HEK293 (cell line): ENCODE measurements around the gene SMIM1.
"Not testable (repeated sequence)": the region's sequence is repeated elsewhere in the genome, so short reads cannot be mapped to it uniquely, and the experiment has no call there.

Experiments used
- CTCF ChIA-PET: fragments of 350-600 bp; formaldehyde crosslinking; extraction: SDS; loops from one replicate; lab custom pipeline; 2021; ENCODE audit warnings: antibody characterized with exemption; lab: Yijun Ruan, JAX
- POLR2A ChIA-PET: fragments of 300-600 bp; formaldehyde crosslinking; extraction: SDS; loops from one replicate; lab custom pipeline; 2020; ENCODE audit warnings: antibody characterized with exemption, inconsistent platforms; lab: Yijun Ruan, JAX
- H3K27ac ChIP-seq: fragments of 200-500 bp; sonication (Bioruptor generic); 2 replicates; pipeline ENCODE4 v1.5.1; 2014; ENCODE audit warnings: low read depth, low read length, control low read depth, inconsistent platforms; ENCODE audit errors: extremely low read depth
- H3K36me3 ChIP-seq, 2 experiments: fragments of 200-500 bp in 1 of 2; sonication (Bioruptor generic) in 1 of 2; 1 replicate in 1 of 2; 2 replicates in 1 of 2; pipeline ENCODE4 v1.5.1; 2014 to 2017; ENCODE audit warnings: inconsistent platforms in 2 of 2, low read length in 2 of 2; ENCODE audit not compliant: control insufficient read depth in 2 of 2, insufficient read depth in 1 of 2
- H3K4me1 ChIP-seq: fragments of 200-500 bp; sonication (Bioruptor generic); 2 replicates; pipeline ENCODE4 v1.5.1; 2014; ENCODE audit warnings: mild to moderate bottlenecking, low read length, inconsistent platforms; ENCODE audit not compliant: control insufficient read depth, insufficient read depth
- H3K4me3 ChIP-seq: 2 replicates; pipeline ENCODE4 v1.5.1; 2011; ENCODE audit warnings: low read depth, mild to moderate bottlenecking, control low read depth, low read length, moderate library complexity
- H3K9me3 ChIP-seq: fragments of 200-500 bp; sonication (Bioruptor generic); 2 replicates; pipeline ENCODE4 v1.5.1; 2014; ENCODE audit warnings: low read depth, low read length, inconsistent platforms; ENCODE audit not compliant: control insufficient read depth, insufficient read depth
- SCRT2 ChIP-seq: fragments of 450-650 bp; formaldehyde crosslinking; IDR thresholded peaks from 2 replicates; pipeline ENCODE4 v1.5.1; 2016; ENCODE audit warnings: missing biosample characterization, missing genetic modification characterization
- YY2 ChIP-seq: fragments of 450-650 bp; formaldehyde crosslinking; IDR thresholded peaks from 2 replicates; pipeline ENCODE4 v1.5.1; 2016; ENCODE audit warnings: missing biosample characterization, missing genetic modification characterization
- ZFP37 ChIP-seq: fragments of 450-650 bp; formaldehyde crosslinking; IDR thresholded peaks from 2 replicates; pipeline ENCODE4 v1.5.1; 2016; ENCODE audit warnings: missing biosample characterization, missing genetic modification characterization
- ZNF112 ChIP-seq: fragments of 450-650 bp; formaldehyde crosslinking; IDR thresholded peaks from 2 replicates; pipeline ENCODE4 v1.5.0; 2017; ENCODE audit warnings: missing biosample characterization, missing genetic modification characterization
- ZNF157 ChIP-seq: fragments of 450-650 bp; formaldehyde crosslinking; IDR thresholded peaks from 2 replicates; pipeline ENCODE4 v1.5.1; 2016; ENCODE audit warnings: missing biosample characterization, missing genetic modification characterization
- ZNF292 ChIP-seq: fragments of 450-650 bp; formaldehyde crosslinking; IDR thresholded peaks from 2 replicates; pipeline ENCODE4 v1.5.1; 2016; ENCODE audit warnings: low read depth, missing biosample characterization, missing genetic modification characterization, borderline replicate concordance
- ZNF354C ChIP-seq: fragments of 450-650 bp; formaldehyde crosslinking; IDR thresholded peaks from 2 replicates; pipeline ENCODE4 v1.5.1; 2016; ENCODE audit warnings: missing biosample characterization, missing genetic modification characterization, low read depth, borderline replicate concordance
- ZNF544 ChIP-seq: fragments of 450-650 bp; formaldehyde crosslinking; IDR thresholded peaks from 2 replicates; pipeline ENCODE4 v1.5.0; 2017; ENCODE audit warnings: missing biosample characterization, missing genetic modification characterization
- ZNF677 ChIP-seq: fragments of 450-650 bp; IDR thresholded peaks from 2 replicates; pipeline ENCODE4 v1.5.0; 2018; ENCODE audit warnings: missing biosample characterization, mild to moderate bottlenecking, missing genetic modification characterization, moderate library complexity
- TF ChIP-seq, protein P1 (sequence below): fragments of 450-650 bp; formaldehyde crosslinking; IDR thresholded peaks from 2 replicates; pipeline ENCODE4 v1.5.1; 2016; ENCODE audit warnings: missing biosample characterization, missing genetic modification characterization
- TF ChIP-seq, protein P2 (sequence below): fragments of 450-650 bp; formaldehyde crosslinking; IDR thresholded peaks from 2 replicates; pipeline ENCODE4 v1.5.1; 2017; ENCODE audit warnings: missing biosample characterization, missing genetic modification characterization
- TF ChIP-seq, protein P3 (sequence below): fragments of 450-650 bp; formaldehyde crosslinking; conservative IDR thresholded peaks from 2 replicates; pipeline ENCODE4 v1.5.1; 2016; ENCODE audit warnings: low read depth, missing biosample characterization, missing genetic modification characterization

SMIM1 gene

DNA sequence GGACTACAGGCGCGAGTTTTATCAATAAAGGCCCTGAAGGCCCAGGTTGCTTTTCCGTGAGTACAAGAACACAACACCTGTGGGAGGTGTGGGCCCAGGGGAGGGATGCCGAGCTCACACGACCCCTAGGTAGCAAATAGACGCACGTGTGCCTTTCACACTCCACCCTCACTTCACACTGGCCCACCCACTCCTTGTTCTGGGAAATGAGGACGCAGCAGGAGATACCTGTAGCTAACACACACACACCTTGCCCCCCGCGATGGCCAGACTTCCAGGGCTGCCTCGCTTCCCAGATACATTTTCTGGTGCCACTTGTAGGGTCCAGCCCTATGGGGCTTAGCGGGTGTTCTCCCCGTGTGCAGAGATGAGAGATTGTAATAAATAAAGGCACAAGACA lies 24.6 kb upstream of the SMIM1 start:
- Histone ChIP-seq H3K4me3 (no peak overlapping the region), H3K9me3 (no peaks in the 10 kb centered on the region), H3K27ac (no peak overlapping the region), H3K36me3 (peaks cover 7 to 30% of the 10 kb centered on the region in 2 experiments; a peak in 2 of 3 replicates), H3K4me1 (no peaks in the 10 kb centered on the region)
- TF ChIP-seq ZNF544 (tag by site-specific recombination) (no peak), ZNF354C (tag by site-specific recombination) (no peak), ZNF292 (tag by site-specific recombination) (no peak)
- TF ChIP-seq, protein P1, sequence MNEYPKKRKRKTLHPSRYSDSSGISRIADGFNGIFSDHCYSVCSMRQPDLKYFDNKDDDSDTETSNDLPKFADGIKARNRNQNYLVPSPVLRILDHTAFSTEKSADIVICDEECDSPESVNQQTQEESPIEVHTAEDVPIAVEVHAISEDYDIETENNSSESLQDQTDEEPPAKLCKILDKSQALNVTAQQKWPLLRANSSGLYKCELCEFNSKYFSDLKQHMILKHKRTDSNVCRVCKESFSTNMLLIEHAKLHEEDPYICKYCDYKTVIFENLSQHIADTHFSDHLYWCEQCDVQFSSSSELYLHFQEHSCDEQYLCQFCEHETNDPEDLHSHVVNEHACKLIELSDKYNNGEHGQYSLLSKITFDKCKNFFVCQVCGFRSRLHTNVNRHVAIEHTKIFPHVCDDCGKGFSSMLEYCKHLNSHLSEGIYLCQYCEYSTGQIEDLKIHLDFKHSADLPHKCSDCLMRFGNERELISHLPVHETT (tag by site-specific recombination): no peak
- TF ChIP-seq, protein P2, sequence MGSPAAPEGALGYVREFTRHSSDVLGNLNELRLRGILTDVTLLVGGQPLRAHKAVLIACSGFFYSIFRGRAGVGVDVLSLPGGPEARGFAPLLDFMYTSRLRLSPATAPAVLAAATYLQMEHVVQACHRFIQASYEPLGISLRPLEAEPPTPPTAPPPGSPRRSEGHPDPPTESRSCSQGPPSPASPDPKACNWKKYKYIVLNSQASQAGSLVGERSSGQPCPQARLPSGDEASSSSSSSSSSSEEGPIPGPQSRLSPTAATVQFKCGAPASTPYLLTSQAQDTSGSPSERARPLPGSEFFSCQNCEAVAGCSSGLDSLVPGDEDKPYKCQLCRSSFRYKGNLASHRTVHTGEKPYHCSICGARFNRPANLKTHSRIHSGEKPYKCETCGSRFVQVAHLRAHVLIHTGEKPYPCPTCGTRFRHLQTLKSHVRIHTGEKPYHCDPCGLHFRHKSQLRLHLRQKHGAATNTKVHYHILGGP (tag by site-specific recombination): no peak
- ChIA-PET CTCF (interaction anchor here (1.2 kb wide), 1 partner anchor 23 kb away, joined by 3 read pairs; no protein-coding TSS in a partner anchor), POLR2A (no interaction called here)

DNA sequence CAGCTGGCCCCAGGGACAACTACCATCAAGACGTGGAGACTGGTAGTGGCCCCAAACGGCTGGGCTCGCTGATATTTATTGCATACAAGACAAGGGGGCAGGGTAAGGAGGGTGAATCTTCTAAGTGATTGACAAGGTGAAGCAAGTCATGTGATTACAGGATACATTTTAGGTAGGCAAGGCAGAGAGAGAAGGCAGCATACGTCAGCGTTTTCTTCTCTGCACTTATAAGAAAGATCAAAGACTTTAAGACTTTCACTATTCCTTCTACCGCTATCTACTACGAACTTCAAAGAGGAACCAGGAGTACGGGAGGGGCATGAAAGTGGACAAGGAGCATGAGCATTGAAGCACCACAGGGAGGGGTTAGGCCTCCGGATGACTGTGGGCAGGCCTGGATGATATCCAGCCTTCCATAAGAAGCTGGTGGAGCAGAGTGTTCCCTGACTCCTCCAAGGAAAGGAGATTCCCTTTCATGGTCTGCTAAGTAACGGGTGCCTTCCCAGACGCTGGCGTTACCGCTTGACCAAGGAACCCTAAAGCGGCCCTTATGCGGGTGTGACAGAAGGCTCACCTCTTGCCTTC lies 24.1 kb upstream of the SMIM1 start:
- H3K27ac ChIP-seq, H3K4me3 ChIP-seq, H3K4me1 ChIP-seq, H3K9me3 ChIP-seq, POLR2A ChIA-PET: not testable (repeated sequence)
- H3K36me3 ChIP-seq: peaks cover 7 to 25% of the 10 kb centered on the region in 2 experiments; a peak in 2 of 3 replicates
- CTCF ChIA-PET: interaction anchor here (1.2 kb wide), 1 partner anchor 24 kb away, joined by 3 read pairs; no protein-coding TSS in a partner anchor

DNA sequence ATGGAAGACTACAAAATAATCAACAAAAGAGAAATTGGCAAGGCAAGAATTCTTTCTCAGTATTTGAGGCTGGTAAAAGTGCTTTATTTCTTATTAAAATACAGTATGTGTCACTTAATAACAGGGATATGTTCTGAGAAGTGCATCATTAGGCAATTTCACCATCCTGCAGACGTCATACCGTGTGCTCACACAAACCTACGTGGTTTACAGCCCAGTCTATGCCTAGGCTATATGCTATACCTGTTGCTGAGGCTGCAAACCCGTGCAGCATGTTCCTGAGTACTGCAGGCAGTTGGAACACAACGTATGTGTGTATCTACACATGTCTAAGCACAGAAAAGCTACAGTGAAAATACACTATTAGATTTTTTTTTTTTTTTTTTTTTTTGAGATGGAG lies 23.0 kb upstream of the SMIM1 start:
- H3K36me3 ChIP-seq: peaks cover 0 to 16% of the 10 kb centered on the region in 2 experiments; a peak in 1 of 3 replicates
- no peaks in the 10 kb centered on the region for H3K9me3 ChIP-seq
- TF ChIP-seq ZNF157 (tag by site-specific recombination) (no peak), YY2 (tag by site-specific recombination) (no peak), ZNF112 (no peak), SCRT2 (tag by site-specific recombination) (peak; percentile 67), ZFP37 (tag by site-specific recombination) (no peak), ZNF677 (tag by site-specific recombination) (no peak)
- TF ChIP-seq, protein P3, sequence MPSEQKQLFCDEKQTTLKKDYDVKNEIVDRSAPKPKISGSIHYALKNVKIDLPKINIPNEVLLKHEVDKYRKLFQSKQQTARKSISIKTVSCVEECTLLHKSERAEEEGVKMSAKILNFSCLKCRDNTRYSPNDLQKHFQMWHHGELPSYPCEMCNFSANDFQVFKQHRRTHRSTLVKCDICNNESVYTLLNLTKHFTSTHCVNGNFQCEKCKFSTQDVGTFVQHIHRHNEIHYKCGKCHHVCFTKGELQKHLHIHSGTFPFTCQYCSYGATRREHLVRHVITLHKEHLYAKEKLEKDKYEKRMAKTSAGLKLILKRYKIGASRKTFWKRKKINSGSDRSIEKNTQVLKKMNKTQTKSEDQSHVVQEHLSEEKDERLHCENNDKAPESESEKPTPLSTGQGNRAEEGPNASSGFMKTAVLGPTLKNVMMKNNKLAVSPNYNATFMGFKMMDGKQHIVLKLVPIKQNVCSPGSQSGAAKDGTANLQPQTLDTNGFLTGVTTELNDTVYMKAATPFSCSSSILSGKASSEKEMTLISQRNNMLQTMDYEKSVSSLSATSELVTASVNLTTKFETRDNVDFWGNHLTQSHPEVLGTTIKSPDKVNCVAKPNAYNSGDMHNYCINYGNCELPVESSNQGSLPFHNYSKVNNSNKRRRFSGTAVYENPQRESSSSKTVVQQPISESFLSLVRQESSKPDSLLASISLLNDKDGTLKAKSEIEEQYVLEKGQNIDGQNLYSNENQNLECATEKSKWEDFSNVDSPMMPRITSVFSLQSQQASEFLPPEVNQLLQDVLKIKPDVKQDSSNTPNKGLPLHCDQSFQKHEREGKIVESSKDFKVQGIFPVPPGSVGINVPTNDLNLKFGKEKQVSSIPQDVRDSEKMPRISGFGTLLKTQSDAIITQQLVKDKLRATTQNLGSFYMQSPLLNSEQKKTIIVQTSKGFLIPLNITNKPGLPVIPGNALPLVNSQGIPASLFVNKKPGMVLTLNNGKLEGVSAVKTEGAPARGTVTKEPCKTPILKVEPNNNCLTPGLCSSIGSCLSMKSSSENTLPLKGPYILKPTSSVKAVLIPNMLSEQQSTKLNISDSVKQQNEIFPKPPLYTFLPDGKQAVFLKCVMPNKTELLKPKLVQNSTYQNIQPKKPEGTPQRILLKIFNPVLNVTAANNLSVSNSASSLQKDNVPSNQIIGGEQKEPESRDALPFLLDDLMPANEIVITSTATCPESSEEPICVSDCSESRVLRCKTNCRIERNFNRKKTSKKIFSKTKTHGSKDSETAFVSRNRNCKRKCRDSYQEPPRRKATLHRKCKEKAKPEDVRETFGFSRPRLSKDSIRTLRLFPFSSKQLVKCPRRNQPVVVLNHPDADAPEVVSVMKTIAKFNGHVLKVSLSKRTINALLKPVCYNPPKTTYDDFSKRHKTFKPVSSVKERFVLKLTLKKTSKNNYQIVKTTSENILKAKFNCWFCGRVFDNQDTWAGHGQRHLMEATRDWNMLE (tag by site-specific recombination): no peak
- H3K27ac ChIP-seq: no peak overlapping the region
- ChIA-PET CTCF (no interaction called here), POLR2A (no interaction called here)
- no peaks in the 10 kb centered on the region for H3K4me1 ChIP-seq
- H3K4me3 ChIP-seq: no peak overlapping the region
